ENCODE data around the gene MARCHF9.

Gene MARCHF9

DNA sequence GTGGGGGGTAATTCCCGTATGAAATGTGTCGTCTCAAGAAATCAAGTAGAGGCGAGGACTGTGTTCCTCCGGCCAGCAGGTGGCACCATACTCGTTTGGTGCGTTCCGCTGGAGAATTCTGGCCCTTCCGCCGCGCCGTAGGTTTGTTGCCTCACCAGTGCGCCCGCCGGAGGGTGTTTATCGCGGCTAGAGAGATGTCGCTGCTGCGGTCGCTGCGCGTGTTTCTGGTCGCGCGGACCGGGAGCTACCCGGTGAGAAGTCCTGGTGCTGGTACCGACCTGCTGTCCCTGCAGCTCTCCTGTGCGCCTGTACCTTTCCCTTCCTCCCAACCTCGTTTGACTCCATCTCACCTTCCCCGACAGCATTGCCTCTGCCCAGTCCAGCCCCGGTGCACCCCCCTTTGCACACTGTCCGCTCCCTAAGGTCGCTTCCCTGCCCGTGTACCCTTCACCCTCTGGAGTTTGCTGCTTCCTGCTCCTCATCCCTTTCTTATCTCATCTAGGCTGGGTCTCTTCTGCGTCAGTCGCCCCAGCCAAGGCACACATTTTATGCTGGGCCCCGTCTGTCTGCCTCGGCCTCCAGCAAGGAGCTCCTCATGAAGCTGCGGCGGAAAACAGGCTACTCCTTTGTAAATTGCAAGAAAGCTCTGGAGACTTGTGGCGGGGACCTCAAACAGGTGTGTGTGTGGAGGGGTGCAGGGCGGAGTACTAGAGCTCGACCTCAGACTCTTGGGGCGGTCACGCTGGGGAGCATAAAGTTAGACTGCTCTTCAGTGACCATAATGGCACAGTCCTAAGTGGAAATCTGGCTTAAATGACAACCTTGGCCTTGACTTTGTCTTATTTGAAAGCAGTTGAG lies 27.9 kb downstream of the MARCHF9 start, which contains the start of gene TSFM:
Gene TSFM (plus strand): TSS at position 180 of the 858 bp plus-strand sequence. CDS start 15 bp downstream, at position 195.
- peak within 1 kb of the TSS; percentile 94 for H3K4me3 ChIP-seq (ENCODE audit: low read depth, low read length)
- peak; percentile 69 for DNase-seq (ENCODE audit: low read depth, low spot score)
- TF ChIP-seq CTCF (IDR thresholded peaks at IDR 0.05; ENCODE audit: insufficient read depth, low read length, missing control alignments): peak; percentile 95
- ChIA-PET CTCF (interaction anchor here (0.8 to 9.4 kb wide), 31 partner anchors 9 to 153 kb away, joined by 3 to 199 read pairs (median 5); partner anchors contain the start of genes CDK4, CTDSP2, CYP27B1 and EEF1AKMT3), POLR2A (interaction anchor here (1.2 kb wide), 1 partner anchor 10 kb away, joined by 5 read pairs; the partner anchor contains the start of genes EEF1AKMT3 and METTL1)

DNA sequence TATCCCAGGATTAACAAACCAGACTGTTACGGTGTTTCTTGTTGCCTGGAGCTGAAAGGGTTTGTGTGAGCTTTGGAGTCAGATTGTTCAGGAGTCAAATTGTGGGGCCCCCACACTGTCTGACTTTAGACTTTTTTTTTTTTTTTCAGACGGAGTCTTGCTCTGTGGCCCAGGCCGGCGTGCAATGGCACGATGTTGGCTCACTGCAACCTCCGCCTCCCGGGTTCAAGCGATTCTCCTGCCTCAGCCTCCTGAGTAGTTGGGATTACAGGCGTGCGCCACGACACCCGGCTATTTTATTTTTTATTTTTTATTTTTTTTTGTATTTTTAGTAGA lies 28.5 kb downstream of the MARCHF9 start:
- no peak for TF ChIP-seq CTCF (IDR thresholded peaks at IDR 0.05; ENCODE audit: insufficient read depth, low read length, missing control alignments)
- ChIA-PET POLR2A (interaction anchor here (1.2 kb wide), 1 partner anchor 11 kb away, joined by 5 read pairs; the partner anchor contains the start of genes EEF1AKMT3 and METTL1), CTCF (interaction anchor here (0.9 to 9.4 kb wide), 25 partner anchors 10 to 127 kb away, joined by 3 to 199 read pairs (median 5); partner anchors contain the start of genes CTDSP2, CYP27B1, EEF1AKMT3 and METTL1)
- peak overlapping the region; percentile 94 for H3K4me3 ChIP-seq (ENCODE audit: low read depth, low read length)
- DNase-seq (ENCODE audit: low read depth, low spot score): no peak

DNA sequence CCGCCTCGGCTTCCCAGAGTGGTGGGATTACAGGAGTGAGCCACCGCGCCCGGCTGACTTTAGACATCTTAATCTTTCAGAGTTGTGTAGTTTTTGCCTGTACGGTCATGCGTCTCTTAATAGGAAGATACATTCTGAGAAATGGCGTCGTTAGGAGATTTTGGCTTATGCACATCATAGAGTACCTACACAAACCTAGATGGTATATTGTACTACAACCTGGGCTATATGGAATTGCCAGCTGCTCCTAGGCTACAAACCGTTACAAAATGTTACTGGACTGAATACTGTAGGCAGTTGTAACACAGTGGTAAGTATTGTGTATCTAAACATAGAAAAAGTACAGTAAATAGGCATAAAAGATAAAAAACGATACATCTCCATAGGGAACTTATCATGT lies 29.0 kb downstream of the MARCHF9 start:
- no peak for TF ChIP-seq CTCF (IDR thresholded peaks at IDR 0.05; ENCODE audit: insufficient read depth, low read length, missing control alignments)
- POLR2A ChIA-PET: no interaction called here
- CTCF ChIA-PET: interaction anchor here (1.0 to 9.4 kb wide), 12 partner anchors 10 to 121 kb away, joined by 4 to 199 read pairs (median 8); partner anchors contain the start of genes CTDSP2, EEF1AKMT3 and METTL1
- H3K4me3 ChIP-seq (ENCODE audit: low read depth, low read length): no peak overlapping the region
- DNase-seq (ENCODE audit: low read depth, low spot score): no peak

GRCh38 chr12:57793920-57794319 lies 39.0 kb downstream of the MARCHF9 start:
- H3K4me3 ChIP-seq (ENCODE audit: low read depth, low read length): no peak overlapping the region
- peak; percentile 81 for DNase-seq (ENCODE audit: low read depth, low spot score)
- TF ChIP-seq CTCF (IDR thresholded peaks at IDR 0.05; ENCODE audit: insufficient read depth, low read length, missing control alignments): no peak
- CTCF ChIA-PET: interaction anchor here (0.9 to 28.9 kb wide), 15 partner anchors 9 to 114 kb away, joined by 3 to 478 read pairs (median 4); partner anchors contain the start of genes AVIL and TSFM
- POLR2A ChIA-PET: interaction anchor here (0.7 to 1.0 kb wide), 2 partner anchors 43 to 44 kb away, joined by 3 read pairs; no protein-coding TSS in a partner anchor

- POLR2A ChIA-PET: no interaction called here
- no peak for TF ChIP-seq CTCF (IDR thresholded peaks at IDR 0.05; ENCODE audit: insufficient read depth, low read length, missing control alignments)
- DNase-seq (ENCODE audit: low read depth, low spot score): no peak
- no peak overlapping the region for H3K4me3 ChIP-seq (ENCODE audit: low read depth, low read length)
- CTCF ChIA-PET: interaction anchor here (1.4 to 28.9 kb wide), 6 partner anchors 8 to 112 kb away, joined by 4 to 478 read pairs (median 96); partner anchors contain the start of genes AVIL and TSFM
Measured at GRCh38 chr12:57795354-57795753, 40.5 kb downstream of the MARCHF9 start.

GRCh38 chr12:57796996-57797395 lies 42.1 kb downstream of the MARCHF9 start:
- DNase-seq (ENCODE audit: low read depth, low spot score): no peak
- no peak for TF ChIP-seq CTCF (IDR thresholded peaks at IDR 0.05; ENCODE audit: insufficient read depth, low read length, missing control alignments)
- ChIA-PET POLR2A (no interaction called here), CTCF (interaction anchor here (1.0 to 28.9 kb wide), 6 partner anchors 9 to 137 kb away, joined by 3 to 478 read pairs (median 83); partner anchors contain the start of genes AVIL and TSFM)
- no peak overlapping the region for H3K4me3 ChIP-seq (ENCODE audit: low read depth, low read length)
